Thyroid gland (tissue), 4 donors: ENCODE measurements around the gene SELENOT.

ENCODE experiments used
- CTCF ChIP-seq, 6 experiments: fragments of 200-600 bp in 3 of 6; fragments of 450-650 bp in 3 of 6; sonication (generic) in 3 of 6; IDR thresholded peaks; one replicate each; pipeline ENCODE4 v1.5.1; 2016 to 2019; ENCODE audit warnings: antibody characterized with exemption in 6 of 6, mild to moderate bottlenecking in 2 of 6, inconsistent platforms in 1 of 6, moderate library complexity in 1 of 6
- POLR2A ChIP-seq, 2 donors: fragments of 450-650 bp; IDR thresholded peaks; one replicate each; pipeline ENCODE4 v1.6.1; 2017; ENCODE audit warnings: antibody characterized with exemption in 2 of 2, mild to moderate bottlenecking in 2 of 2, moderate library complexity in 1 of 2

DNA sequence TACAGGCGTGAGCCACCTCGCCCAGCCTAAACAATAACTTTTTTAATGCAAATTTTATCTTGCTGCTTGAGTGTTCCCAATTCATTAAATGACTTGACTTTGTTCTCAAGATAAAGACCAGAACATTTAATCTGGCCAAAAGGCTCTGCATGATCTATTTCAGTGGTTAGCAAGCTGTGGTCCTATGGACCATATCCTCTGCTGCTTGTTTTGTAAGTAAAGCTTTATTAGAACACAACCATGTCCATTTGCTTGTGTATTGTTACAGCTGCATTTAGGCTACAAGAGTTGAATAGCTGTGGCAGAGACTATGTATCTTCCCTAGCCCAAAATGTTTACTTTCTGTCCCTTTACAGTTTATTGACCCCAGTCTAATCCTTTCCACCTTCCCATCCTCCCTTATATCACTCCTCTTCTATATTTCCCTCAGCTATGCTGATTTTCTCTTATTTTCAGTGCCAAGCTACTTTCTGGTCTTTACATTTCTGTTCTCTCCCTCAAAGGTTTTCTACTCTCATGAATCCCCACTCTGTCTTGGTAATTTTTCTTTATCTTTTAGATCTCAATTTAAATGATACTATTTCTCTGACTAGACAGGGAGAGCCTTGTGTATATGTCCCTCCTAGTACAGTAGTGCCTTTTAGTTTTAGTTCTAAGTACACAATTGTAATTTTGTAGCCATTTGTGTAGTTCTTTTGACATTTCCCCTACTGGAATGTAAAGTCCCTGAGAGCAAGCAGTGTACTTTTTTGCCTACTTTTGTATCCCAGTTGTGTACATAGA lies 23.2 kb downstream of the SELENOT start:
- TF ChIP-seq CTCF (IDR thresholded peaks at IDR 0.05): no peak
- no peak for TF ChIP-seq POLR2A (IDR thresholded peaks at IDR 0.05)
